Fibroblast of lung (primary cell): ENCODE data around the gene TEX2.

Experiments used
- EZH2 ChIP-seq: IDR thresholded peaks from 2 replicates; pipeline ENCODE4 v1.5.1; 2012; ENCODE audit warnings: low read length, control low read depth, mild to moderate bottlenecking; ENCODE audit errors: missing control alignments
- TF ChIP-seq, protein P1 (sequence below), 2 donors: IDR thresholded peaks in 1 of 2; conservative IDR thresholded peaks in 1 of 2; 1 replicate in 1 of 2; 2 replicates in 1 of 2; pipeline ENCODE4 v1.5.1; 2011 to 2012; ENCODE audit warnings: low read length in 2 of 2, control low read depth in 1 of 2, inconsistent platforms in 1 of 2, low read depth in 1 of 2, mild to moderate bottlenecking in 1 of 2

DNA sequence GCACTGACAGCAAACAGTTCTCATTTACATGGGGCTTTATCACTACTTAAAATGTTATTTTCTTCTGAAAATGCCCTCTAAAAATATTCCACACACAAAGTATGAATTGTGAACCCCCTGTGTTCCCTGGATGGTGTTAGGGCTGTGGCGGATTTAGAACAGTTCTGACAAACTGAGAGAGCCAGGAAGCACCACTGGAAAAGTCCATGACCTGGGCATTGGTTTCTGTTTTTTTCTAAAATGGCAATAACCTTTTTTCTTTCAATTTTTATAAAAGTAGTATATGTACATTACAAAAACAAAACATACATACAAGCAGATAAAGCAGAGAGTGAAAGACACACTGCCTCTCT lies 112.1 kb downstream of the TEX2 start:
- TF ChIP-seq, protein P1, sequence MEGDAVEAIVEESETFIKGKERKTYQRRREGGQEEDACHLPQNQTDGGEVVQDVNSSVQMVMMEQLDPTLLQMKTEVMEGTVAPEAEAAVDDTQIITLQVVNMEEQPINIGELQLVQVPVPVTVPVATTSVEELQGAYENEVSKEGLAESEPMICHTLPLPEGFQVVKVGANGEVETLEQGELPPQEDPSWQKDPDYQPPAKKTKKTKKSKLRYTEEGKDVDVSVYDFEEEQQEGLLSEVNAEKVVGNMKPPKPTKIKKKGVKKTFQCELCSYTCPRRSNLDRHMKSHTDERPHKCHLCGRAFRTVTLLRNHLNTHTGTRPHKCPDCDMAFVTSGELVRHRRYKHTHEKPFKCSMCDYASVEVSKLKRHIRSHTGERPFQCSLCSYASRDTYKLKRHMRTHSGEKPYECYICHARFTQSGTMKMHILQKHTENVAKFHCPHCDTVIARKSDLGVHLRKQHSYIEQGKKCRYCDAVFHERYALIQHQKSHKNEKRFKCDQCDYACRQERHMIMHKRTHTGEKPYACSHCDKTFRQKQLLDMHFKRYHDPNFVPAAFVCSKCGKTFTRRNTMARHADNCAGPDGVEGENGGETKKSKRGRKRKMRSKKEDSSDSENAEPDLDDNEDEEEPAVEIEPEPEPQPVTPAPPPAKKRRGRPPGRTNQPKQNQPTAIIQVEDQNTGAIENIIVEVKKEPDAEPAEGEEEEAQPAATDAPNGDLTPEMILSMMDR (conservative IDR thresholded peaks at IDR 0.05 in 1 of 2, IDR thresholded peaks at IDR 0.05 in 1 of 2; ENCODE audit: low read depth in 1 of 2, low read length in 2 of 2) = no peak
- no peak for TF ChIP-seq EZH2
